NCI-H187 treated with DMSO at 0.1 percent for 48 hours (cell line): Measurements from ENCODE around the gene SYT12.

Experiments used
- DNase-seq: peaks from one replicate; lab custom pipeline; 2025; lab: John Stamatoyannopoulos, UW

Gene SYT12

DNA sequence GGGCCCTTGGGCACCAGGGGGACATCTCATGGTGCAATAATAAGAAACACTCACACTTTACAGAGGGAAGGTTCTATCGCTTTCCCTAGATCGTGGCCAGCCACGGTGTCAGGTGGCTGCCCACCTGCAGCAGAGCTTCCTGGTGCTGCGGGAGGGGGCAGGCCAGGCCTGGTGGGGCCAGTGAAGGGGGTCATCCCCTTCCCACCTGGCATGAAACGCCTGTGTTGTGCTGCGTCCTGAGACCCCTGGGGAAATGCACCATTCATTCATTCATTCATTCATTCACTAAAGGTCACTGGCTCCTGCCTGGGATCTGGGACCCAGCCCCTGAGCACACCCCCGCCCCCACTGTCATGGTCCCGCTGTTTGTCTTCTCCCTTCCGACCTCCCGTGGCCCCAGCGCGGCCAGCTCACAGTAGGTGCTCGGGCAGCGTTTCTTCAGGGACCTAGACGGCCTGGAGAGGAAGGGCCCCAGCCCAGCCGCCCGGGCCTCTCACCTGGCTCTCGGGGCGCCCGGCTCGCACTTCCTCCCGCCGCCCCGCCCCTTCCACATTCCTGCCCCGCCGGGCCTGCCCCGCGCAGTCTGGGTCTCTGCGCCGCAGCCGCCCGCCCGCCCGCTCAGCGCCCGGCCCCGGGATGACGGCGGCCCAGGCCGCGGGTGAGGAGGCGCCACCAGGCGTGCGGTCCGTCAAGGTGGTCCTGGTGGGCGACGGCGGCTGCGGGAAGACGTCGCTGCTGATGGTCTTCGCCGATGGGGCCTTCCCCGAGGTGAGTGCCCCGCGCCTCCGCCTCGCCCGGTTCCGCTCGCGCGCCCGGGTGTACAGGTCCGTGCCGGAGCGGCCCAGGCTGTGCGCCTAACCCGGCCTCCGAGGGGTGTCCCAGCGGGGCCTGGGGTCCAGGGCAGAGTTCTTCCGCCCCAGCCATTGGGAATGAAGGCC, 33.6 kb downstream of the SYT12 start, which contains the start of gene RHOD:
Gene RHOD (plus strand): TSS at position 581 of the 938 bp plus-strand sequence. CDS start 56 bp downstream, at position 637.
- DNase-seq = no peak

DNA sequence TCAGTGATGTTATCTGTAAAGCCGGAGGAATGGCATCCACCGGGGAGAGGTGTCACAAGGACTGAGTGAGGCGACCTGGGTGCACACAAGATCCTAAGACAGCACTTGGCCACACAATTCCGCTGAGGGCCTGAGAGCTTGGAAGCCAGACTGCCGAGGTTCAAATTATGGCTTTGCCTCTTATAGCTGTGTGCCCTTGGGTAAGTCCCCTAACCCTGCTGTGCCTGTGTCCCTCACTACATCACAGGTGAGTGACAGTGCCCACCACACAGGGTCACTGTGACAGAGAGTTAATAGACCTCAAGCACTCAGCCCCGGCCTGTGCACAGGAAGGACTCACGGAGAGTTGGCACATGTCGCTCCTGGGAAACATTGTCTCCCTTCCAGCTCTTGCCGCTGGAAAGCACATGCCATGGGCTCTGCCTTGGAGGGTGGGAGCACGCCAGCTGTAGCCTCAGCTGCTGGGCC, 34.3 kb downstream of the SYT12 start:
- no peak for DNase-seq

DNA sequence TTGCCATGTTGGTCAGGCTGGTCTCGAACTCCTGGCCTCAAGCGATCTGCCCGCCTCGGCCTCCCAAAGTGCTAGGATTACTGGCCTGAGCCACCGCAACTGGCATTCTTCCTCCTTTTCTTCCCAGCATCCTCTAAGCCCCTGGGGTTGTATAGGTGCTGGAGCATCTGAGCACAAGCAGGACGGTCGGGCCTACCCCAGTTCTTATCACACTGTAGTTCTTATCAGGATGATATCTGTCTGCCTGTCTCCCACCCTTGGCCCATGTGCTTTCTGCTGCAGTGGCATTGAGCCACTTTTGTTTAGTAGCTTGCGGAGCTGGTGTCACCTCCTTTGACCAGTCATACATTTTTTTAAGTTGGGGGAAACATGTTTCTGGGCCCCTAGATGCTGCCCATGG, 35.6 kb downstream of the SYT12 start:
- DNase-seq = no peak

DNA sequence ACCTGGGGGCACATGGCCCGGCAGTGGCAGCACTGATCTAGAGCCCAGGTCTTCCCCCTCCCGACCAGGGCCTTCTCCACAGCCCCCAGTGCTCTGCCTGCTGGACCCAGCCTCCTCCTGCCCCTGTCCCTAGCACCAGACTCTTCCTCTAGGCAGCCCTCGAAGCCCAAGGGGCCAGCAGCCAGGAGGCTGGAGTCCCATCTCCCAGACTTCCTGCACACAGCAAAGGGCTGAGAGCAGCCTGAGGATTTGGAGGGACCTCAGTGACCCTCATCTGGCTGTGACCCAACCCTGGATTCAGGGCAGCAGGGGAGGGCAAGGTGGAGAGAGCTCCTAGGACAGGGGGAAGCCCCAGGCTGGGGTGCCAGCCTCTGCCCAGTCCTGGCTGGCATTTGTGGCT, 36.7 kb downstream of the SYT12 start:
- no peak for DNase-seq

DNA sequence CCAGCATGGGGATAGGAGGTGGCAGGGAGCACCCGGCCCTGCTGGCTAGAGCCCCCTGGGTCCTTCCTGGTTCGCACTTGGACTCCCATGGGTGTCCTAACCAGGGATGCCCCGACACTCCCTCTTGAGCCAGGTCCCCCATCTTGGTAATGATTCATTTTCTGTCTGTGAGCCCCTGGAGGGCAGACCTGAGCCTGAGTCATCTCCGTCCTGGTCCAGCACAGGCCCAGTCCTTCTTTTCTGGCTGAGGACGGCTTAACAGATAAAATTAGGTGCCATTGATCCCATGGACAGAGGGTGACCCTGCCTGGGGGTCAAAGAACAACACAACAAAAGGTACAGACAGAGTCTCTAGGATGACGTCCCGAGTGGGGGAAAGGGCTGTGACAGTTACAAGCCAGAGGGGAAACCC, 37.2 kb downstream of the SYT12 start:
- DNase-seq = no peak

DNA sequence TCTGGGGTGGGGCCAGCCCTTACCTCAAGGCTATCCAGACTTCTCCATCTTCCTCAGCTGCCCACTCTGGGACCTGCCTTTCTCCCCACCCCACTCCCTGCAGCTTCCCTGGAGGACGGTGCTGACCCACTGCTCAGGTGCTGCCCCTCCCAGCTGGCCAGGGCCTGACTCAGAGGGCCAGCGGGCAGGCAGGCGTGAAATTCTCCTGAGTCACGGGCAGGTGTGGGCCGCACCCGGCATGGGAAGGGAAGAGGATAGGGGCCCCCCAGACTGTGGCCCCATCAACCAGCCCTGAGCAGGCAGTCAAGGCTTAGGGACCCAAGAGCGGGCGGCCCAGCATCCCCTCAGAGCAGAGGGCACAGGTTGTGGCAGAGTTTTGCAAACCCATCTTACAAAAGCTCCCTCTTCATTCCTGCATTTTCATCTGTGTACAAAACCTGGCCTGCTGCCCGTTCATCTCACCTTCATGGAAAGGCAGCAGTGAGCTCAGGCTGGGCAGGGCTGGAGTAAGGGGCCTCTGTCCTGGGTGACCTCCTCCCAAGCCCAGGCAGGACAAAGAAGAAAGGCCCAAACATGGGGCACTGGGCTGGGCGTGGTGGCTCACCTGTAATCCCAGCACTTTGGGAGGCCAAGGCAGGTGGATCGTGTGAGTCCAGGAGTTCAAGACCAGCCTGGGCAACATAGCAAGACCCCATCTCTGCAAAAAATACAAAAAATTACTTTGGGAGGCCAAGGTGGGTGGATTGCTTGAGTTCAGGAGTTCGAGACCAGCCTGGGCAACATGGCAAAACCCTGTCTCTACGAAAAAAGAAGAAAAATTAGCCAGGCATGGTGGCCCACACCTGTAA, 39.8 kb downstream of the SYT12 start:
- DNase-seq = no peak

DNA sequence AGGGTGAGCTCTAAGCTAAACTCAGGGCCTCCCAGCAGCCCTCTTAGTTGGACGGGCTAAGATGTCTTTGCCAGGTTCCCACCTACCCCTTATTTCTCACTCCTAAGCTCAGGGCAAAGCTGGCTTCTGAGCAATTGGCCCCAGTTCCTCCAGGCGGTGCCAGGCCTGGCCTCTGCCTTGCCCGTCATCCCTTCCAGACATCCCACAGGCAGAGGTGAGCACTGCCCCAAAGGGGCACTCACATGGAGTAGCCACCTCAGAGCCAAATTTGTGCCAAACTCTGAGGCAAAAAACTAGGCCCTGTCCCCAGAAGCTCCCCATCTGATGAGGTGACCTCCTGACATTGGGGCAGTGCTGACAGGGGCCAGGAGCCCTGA, 43.4 kb downstream of the SYT12 start:
- DNase-seq = no peak

DNA sequence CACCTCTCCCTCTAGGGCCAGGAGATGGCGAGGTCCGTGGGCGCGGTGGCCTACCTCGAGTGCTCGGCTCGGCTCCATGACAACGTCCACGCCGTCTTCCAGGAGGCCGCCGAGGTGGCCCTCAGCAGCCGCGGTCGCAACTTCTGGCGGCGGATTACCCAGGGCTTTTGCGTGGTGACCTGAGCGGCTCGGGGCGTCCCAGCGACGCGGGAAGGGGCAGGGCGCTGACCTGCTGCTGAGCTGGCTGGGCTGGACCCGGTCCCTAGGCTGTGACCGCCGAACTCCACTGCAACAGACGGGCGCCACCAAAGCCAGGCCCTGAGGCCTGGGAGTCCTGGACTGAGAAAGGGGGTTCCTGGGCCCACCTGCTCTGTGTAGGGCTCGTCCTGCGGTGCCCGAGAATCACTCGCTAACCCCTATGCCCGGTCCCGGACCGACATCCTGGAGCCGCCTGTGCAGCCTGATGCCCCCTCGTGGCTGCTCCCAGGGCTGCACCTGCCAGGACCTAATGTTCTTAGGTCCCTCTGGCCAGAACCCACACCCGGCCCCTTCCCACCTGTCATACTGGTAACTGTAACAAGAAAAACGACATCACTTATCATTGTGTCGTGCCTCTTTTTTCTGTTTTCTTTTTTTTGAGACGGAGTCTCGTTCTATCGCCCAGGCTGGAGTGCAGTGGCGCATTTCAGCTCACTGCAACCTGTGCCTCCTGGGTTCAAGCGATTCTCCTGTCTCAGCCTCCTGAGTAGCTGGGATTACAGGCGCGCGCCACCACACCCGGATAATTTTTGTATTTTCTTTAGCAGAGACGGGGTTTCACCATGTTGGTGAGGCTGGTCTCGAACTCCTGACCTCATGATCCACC, 48.7 kb downstream of the SYT12 start:
- no peak for DNase-seq

DNA sequence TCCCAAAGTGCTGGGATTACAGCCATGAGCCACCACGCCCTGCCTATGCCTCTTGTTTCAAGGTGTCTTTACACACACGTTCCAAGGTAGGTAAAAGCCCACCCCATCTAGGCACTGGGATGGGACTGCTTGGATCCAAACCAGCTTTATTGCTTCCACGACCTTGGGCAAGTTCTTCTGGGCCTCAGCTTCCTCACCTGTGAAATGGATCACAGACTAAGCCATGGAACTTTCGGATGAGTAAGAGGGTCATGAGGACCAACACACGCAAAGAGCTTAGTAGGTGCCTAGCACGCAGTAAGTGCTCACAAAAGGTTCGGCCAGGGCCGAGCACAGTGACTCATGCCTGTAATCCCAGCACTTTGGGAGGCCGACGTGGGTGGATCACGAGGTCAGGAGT, 49.4 kb downstream of the SYT12 start:
- DNase-seq = no peak

DNA sequence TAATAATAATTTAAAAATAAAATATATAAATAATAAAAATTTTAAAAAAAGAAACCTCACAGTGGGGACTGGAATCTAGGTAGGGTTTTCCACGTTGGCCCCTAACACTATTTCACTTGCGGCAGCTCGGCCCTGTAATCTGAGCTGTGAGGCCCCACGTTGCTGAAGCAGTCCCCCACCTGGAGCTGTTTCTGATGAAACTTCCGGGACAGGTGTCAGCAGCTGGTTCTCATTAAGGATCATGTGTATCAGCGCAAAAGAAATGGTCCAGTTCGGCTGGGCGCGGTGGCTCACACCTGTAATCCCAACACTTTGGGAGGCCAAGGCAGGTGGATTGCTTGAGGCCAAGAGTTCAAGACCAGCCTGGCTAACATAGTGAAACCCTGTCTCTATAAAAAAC, 51.0 kb downstream of the SYT12 start:
- no peak for DNase-seq

DNA sequence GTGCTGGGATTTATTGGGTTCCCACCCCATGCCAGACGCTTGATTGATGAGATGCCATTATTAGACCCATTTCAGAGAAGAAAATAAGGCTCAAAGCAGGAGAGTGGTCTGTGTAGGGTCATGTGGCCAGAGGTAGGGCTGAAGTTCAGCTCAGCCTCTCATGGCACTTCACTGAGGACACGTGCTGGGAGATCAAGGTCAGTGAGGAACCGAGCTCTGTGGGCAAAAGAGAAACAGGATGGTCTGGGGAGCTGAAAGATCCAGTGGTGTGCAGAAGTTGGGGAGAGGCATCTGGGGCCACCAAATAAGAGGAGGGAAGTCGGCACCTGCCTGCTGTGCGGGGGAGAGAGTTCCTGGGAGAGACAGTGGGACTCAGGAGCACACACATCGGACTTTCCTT, 53.3 kb downstream of the SYT12 start:
- DNase-seq = no peak

DNA sequence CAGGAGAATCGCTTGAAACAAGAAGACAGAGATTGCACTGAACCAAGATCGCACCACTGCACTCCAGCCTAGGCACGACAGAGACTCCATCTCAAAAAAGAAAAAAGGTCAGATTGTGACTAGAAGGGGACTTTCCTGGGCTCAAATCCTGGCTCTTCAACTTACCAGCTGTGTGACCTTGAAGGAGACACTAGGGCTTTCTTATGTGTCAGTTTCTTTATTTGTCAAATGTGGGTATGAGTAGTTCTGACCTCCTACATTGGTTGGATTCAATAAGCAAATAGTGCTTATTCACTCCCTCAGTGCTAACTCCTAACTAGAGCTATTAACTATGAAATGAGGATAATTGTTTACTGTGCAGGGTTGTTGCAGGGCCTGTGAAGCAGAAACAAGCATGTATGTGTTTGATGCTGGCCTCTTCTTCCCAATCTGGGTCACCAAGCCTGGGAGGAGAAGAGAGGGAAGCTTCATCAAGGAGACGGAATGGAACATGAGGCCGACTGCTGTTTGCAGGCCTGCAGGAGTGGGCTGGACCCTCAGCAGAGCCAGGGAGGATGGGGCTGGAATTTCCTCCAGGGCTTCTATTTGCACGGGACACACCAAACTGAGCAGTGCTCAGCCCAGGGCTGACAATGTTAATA, 56.3 kb downstream of the SYT12 start:
- DNase-seq = no peak

DNA sequence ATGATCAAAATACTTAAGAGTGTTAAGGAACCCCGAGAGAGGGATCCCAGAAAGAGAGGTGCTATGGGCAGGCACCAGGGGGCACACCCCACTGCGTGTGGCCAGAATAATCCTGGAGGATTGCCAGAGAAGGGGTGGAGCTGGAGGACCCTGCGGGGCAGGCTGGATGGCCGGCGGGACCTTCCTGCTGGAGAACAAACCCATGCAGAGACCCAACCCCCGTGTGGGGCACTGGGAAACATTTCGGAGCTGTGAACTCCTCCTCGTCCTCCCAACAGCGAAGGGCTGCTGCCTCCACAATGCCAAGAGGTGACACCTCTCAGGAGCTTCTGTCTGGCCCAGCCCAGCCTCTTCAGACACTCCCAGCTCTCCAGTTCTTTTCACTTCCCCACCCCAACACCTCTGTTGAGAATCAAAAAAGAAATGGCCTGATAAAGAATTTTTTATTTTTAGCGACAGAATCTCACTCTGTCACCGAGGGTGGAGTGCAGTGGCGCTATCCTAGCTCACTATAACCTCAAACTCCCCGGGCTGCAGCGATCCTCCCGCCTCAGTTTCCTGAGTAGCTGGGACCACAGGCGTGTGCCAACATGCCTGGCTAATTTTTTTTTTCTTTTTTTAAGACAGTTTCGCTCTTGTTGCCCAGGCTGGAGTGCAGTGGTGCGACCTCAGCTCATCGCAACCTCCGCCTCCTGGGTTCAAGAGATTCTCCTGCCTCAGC, 59.3 kb downstream of the SYT12 start:
- no peak for DNase-seq

DNA sequence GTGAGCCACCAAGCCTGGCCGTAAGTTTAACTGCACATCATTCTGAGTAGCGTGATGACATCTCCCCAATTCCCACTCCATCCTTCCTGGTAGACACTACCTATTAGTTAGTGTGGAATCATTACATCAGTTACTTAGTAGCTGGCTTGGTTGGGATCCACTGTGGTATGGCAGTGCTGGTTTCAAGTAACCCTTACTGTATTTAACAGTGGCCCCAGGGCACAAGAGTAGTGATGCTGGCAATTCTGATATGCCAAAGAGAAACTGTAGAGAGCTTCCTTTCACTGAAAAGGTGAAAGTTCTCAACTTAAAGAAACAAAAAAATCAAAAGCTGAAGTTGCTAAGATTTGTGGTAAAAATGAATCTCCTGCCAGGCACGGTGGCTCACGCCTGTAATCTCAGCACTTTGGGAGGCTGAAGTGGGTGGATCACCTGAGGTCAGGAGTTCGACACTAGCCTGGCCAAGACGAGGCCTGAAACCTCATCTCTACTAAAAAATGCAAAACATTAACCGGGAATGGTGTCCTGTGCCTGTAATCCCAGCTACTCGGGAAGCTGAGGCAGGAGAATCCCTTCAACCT, 60.9 kb downstream of the SYT12 start:
- no peak for DNase-seq

DNA sequence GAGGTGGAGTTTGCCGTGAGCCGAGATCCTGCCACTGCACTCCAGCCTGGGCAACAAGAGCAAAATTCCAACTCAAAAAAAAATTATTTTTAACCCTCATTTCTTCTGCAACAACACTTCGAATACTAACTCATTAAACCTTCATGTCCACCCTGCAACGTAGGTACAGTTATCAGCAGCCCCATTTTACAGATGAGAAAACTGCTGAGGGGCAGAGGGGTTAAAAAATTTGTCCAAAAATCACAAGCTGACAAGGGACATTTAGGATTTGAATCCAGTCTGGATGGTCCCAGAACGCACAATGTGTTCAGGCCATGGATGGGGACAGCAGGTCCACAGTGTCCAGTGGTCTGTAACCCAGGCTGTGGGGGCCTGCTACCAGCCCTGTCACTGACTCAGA, 62.7 kb downstream of the SYT12 start:
- no peak for DNase-seq

DNA sequence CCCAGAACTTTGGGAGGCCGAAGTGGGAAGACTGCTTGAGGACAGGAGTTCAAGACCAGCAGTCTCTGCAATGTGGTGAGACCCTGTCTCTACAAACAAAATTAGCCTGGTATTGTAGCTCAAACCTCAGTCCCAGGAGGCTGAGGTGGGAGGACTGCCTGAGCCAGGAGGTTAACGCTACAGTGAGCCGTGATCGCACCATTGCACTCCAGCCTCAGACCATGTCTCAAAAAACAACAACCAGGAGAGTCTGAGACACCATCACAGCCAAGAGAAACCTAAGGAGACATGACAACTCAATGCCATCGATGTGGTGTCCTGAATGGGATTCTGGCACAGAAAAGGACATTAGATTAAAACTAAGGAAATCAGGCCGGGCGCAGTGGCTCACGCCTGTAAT, 67.8 kb downstream of the SYT12 start:
- DNase-seq = no peak

DNA sequence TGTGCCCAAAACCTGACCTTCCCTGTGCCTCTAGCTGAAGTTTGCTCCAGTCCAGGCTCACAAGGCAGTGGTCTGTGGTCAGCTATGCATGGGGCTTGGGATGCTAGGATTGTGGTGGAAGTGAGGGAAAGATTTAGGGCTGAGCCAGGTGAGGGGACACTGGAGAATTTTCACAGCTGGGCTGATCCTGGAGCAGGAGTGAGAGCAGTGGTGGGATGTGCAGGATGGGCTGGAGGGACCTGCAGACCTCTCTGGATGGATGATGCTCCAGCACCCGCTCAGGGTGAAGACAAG, 72.2 kb downstream of the SYT12 start:
- DNase-seq = no peak

DNA sequence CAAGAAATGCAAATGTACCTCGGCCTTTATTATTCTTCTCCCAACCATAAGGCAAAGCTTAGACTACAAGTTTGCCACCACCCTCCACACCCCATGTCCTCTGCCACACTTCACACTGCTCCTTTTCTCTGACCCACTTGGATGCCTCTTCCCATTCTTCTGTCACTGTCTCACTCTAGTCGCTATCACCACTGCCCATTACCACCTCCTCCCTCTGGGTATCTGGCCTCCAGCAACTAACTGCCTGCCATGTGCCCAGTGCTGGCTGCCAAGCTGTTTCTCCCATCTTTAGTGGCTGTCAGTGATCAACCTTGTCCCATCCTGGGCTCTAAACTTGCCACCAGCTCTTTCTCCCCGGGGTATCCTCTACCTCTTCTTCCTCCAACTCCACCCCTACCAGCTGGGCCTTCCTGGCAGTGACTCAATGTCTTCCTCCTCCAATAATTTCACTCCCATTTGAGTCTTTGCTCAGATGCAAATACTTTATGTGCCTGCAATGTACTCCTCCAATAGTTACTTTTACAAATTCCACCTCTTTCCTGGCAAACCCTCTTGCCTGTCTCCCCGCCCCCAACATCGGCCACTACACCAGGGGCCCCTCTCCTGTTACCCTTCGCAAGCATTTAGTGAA, 76.0 kb downstream of the SYT12 start:
- no peak for DNase-seq

DNA sequence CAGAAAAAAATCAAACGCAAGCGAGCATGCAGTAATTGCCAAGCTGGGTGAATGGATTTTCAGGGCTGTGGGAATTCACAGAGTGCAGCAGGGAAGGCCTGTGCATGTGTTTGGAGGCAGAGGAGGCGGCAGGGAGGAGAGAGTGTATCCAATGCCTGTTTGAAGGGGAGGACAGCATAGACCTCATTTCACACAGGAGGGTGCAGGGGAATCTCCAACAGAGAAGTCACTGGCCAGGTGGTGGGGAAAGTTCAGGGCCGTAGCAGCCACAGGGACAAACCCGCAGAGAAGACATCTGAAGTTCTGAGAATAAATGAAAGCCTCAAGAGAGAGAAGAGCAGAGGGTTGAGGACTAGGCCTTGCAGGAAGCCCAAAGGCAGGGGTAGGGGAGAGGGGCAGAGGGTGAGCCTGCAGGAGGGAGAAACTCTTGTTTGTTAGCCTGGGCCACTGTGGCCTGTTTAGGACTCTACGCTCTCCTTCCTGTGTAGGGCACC, 76.9 kb downstream of the SYT12 start:
- no peak for DNase-seq
